Neural progenitor cell (in vitro differentiated cells): ENCODE results near the gene PACSIN3. TPM values are rescaled to one million over a fixed set of nuclear protein-coding genes. Genes with fewer than 3 reads are reported as not detected.

Experiments used
- DNase-seq: peaks from one replicate; pipeline ENCODE4 v3.0.0-alpha.2; 2016; ENCODE audit warnings: low spot score
- H2AFZ ChIP-seq: fragments of 200-600 bp; sonication (generic); replicated peaks from 2 replicates; pipeline ENCODE4 v1.6.1; 2016; ENCODE audit warnings: antibody characterized with exemption
- H3F3A ChIP-seq: fragments of 200-600 bp; sonication (generic); 2 replicates; pipeline ENCODE4 v1.6.1; 2016; ENCODE audit warnings: antibody characterized with exemption, low read depth
- H3K27ac ChIP-seq: fragments of 200-600 bp; sonication (generic); 2 replicates; pipeline ENCODE4 v1.5.1; 2016; ENCODE audit warnings: mild to moderate bottlenecking
- H3K27me3 ChIP-seq: fragments of 200-600 bp; sonication (generic); 2 replicates; pipeline ENCODE4 v1.6.1; 2016; ENCODE audit warnings: mild to moderate bottlenecking, moderate library complexity
- H3K36me3 ChIP-seq: fragments of 200-600 bp; sonication (generic); 2 replicates; pipeline ENCODE4 v1.5.1; 2016
- H3K4me1 ChIP-seq: fragments of 200-600 bp; sonication (generic); 2 replicates; pipeline ENCODE4 v1.6.1; 2016; ENCODE audit warnings: mixed run types
- H3K4me2 ChIP-seq: fragments of 200-600 bp; sonication (generic); 2 replicates; pipeline ENCODE4 v1.6.1; 2016
- H3K4me3 ChIP-seq: fragments of 200-600 bp; sonication (generic); 2 replicates; pipeline ENCODE4 v1.5.1; 2016
- H3K79me2 ChIP-seq: fragments of 200-600 bp; sonication (generic); 2 replicates; pipeline ENCODE4 v1.6.1; 2016; ENCODE audit warnings: low read depth
- H3K9ac ChIP-seq: fragments of 200-600 bp; sonication (generic); 2 replicates; pipeline ENCODE4 v1.6.1; 2016
- H3K9me3 ChIP-seq: fragments of 200-600 bp; sonication (generic); 2 replicates; pipeline ENCODE4 v1.5.1; 2016; ENCODE audit warnings: low read depth
- H4K20me1 ChIP-seq: fragments of 200-600 bp; sonication (generic); 2 replicates; pipeline ENCODE4 v1.6.1; 2016; ENCODE audit warnings: low read depth
- H3K27ac Mint-ChIP-seq: 3 replicates; pipeline ENCODE4 v1.8.0; 2021; ENCODE audit warnings: mixed read lengths
- H3K27me3 Mint-ChIP-seq: 2 replicates; pipeline ENCODE4 v1.8.0; 2022; ENCODE audit warnings: low read depth, mild to moderate bottlenecking, inconsistent platforms, moderate library complexity, mixed read lengths; ENCODE audit not compliant: insufficient read depth
- H3K36me3 Mint-ChIP-seq: 3 replicates; pipeline ENCODE4 v1.8.0; 2021; ENCODE audit warnings: mixed read lengths
- H3K4me1 Mint-ChIP-seq: 3 replicates; pipeline ENCODE4 v1.8.0; 2021; ENCODE audit warnings: mixed read lengths
- H3K4me3 Mint-ChIP-seq: 3 replicates; pipeline ENCODE4 v1.8.0; 2021; ENCODE audit warnings: mild to moderate bottlenecking, moderate library complexity, mixed read lengths
- H3K9me3 Mint-ChIP-seq: 3 replicates; pipeline ENCODE4 v1.8.0; 2020; ENCODE audit warnings: mixed read lengths
- CTCF ChIP-seq: fragments of 200-600 bp; sonication (generic); IDR thresholded peaks from 2 replicates; pipeline ENCODE4 v1.5.1; 2017; ENCODE audit warnings: antibody characterized with exemption, mild to moderate bottlenecking
- EZH2 ChIP-seq: fragments of 200-600 bp; sonication (generic); IDR thresholded peaks from 2 replicates; pipeline ENCODE4 v1.6.1; 2017; ENCODE audit warnings: antibody characterized with exemption, mild to moderate bottlenecking, moderate library complexity
- EZH2phosphoT487 ChIP-seq: fragments of 200-600 bp; sonication (generic); IDR thresholded peaks from 2 replicates; pipeline ENCODE4 v1.6.1; 2017; ENCODE audit warnings: antibody characterized with exemption
- total RNA-seq: library from RNA; depleted of rRNA; stranded (reverse); fragments of >200 nt; gene quantifications from 2 replicates; pipeline ENCODE4 v1.2.3, GENCODE V29; 2015; ENCODE audit warnings: low replicate concordance

The PACSIN3 gene
- total RNA-seq, 1 donor from 2014 or later: 7.1 TPM

GRCh38 chr11:47172740-47173336, 13.4 kb downstream of the PACSIN3 start:
- no peaks in the 10 kb centered on the region for H3K27me3 Mint-ChIP-seq
- peaks cover 41% of the 10 kb centered on the region for H4K20me1 ChIP-seq
- H3K27ac Mint-ChIP-seq: no peak overlapping the region
- peaks cover 72% of the 10 kb centered on the region for H3K79me2 ChIP-seq
- no peak overlapping the region for H3K4me3 ChIP-seq
- no peak overlapping the region for H3K4me3 Mint-ChIP-seq
- TF ChIP-seq EZH2 (no peak), EZH2phosphoT487 (no peak), CTCF (no peak)
- H3K4me2 ChIP-seq: no peak overlapping the region
- H3K4me1 Mint-ChIP-seq: peaks cover 18% of the 10 kb centered on the region
- no peaks in the 10 kb centered on the region for H3K27me3 ChIP-seq
- no peak overlapping the region for H3K27ac ChIP-seq
- H3K36me3 Mint-ChIP-seq: peaks cover 17% of the 10 kb centered on the region
- no peaks in the 10 kb centered on the region for H3K36me3 ChIP-seq
- H3F3A ChIP-seq: peaks cover 9% of the 10 kb centered on the region
- no peak overlapping the region for H3K9ac ChIP-seq
- H3K4me1 ChIP-seq: peaks cover 10% of the 10 kb centered on the region
- no peak overlapping the region for H2AFZ ChIP-seq
- H3K9me3 ChIP-seq: no peaks in the 10 kb centered on the region
- no peaks in the 10 kb centered on the region for H3K9me3 Mint-ChIP-seq
- no peak for DNase-seq

GRCh38 chr11:47171856-47172255, 14.4 kb downstream of the PACSIN3 start:
- Mint-ChIP-seq H3K27ac (no peak overlapping the region), H3K4me1 (peaks cover 10% of the 10 kb centered on the region), H3K27me3 (no peaks in the 10 kb centered on the region), H3K4me3 (no peak overlapping the region), H3K36me3 (peaks cover 21% of the 10 kb centered on the region), H3K9me3 (no peaks in the 10 kb centered on the region)
- H3K9ac ChIP-seq: no peak overlapping the region
- no peak overlapping the region for H3K27ac ChIP-seq
- no peak overlapping the region for H3K4me3 ChIP-seq
- H4K20me1 ChIP-seq: peaks cover 41% of the 10 kb centered on the region
- no peaks in the 10 kb centered on the region for H3K36me3 ChIP-seq
- H2AFZ ChIP-seq: no peak overlapping the region
- no peaks in the 10 kb centered on the region for H3K27me3 ChIP-seq
- peaks cover 72% of the 10 kb centered on the region for H3K79me2 ChIP-seq
- H3K4me2 ChIP-seq: no peak overlapping the region
- H3F3A ChIP-seq: no peaks in the 10 kb centered on the region
- no peak for DNase-seq
- H3K9me3 ChIP-seq: no peaks in the 10 kb centered on the region
- TF ChIP-seq CTCF: no peak
- TF ChIP-seq EZH2: no peak
- no peak for TF ChIP-seq EZH2phosphoT487
- peaks cover 6% of the 10 kb centered on the region for H3K4me1 ChIP-seq

- peaks cover 21% of the 10 kb centered on the region for H3K36me3 Mint-ChIP-seq
- H4K20me1 ChIP-seq: peaks cover 41% of the 10 kb centered on the region
- no peaks in the 10 kb centered on the region for H3K27me3 Mint-ChIP-seq
- no peaks in the 10 kb centered on the region for H3K9me3 ChIP-seq
- H3K4me1 ChIP-seq: peaks cover 6% of the 10 kb centered on the region
- H3K4me3 ChIP-seq: no peak overlapping the region
- no peak overlapping the region for H3K27ac ChIP-seq
- no peak overlapping the region for H3K4me2 ChIP-seq
- H3K27me3 ChIP-seq: no peaks in the 10 kb centered on the region
- H2AFZ ChIP-seq: no peak overlapping the region
- no peak overlapping the region for H3K27ac Mint-ChIP-seq
- no peaks in the 10 kb centered on the region for H3K36me3 ChIP-seq
- H3K9ac ChIP-seq: no peak overlapping the region
- no peaks in the 10 kb centered on the region for H3F3A ChIP-seq
- peaks cover 10% of the 10 kb centered on the region for H3K4me1 Mint-ChIP-seq
- TF ChIP-seq EZH2: no peak
- no peak for TF ChIP-seq CTCF
- TF ChIP-seq EZH2phosphoT487: no peak
- H3K9me3 Mint-ChIP-seq: no peaks in the 10 kb centered on the region
- DNase-seq: no peak
- no peak overlapping the region for H3K4me3 Mint-ChIP-seq
- H3K79me2 ChIP-seq: peaks cover 67% of the 10 kb centered on the region
Observed at GRCh38 chr11:47171061-47171838, 15.0 kb downstream of the PACSIN3 start.
